Esophagus (tissue), 2 donors: ENCODE results near the gene UBE2L3. TPM values are rescaled to one million over a fixed set of nuclear protein-coding genes. Genes with fewer than 3 reads are reported as not detected.
"Not testable (repeated sequence)": the region's sequence is repeated elsewhere in the genome, so short reads cannot be mapped to it uniquely, and the experiment has no call there.

Source experiments
- H3K27ac ChIP-seq, 2 donors: one replicate each; pipeline ENCODE4 v1.5.1; 2013; ENCODE audit warnings: low read depth in 2 of 2, mild to moderate bottlenecking in 2 of 2, inconsistent platforms in 1 of 2, low read length in 1 of 2, moderate library complexity in 1 of 2
- H3K27me3 ChIP-seq, 2 donors: one replicate each; pipeline ENCODE4 v1.6.1; 2013; ENCODE audit warnings: low read length in 2 of 2, control low read depth in 1 of 2, mild to moderate bottlenecking in 1 of 2; ENCODE audit not compliant: insufficient read depth in 2 of 2, control insufficient read depth in 1 of 2
- H3K36me3 ChIP-seq, 2 donors: one replicate each; pipeline ENCODE4 v1.6.1; 2013; ENCODE audit warnings: low read length in 1 of 2; ENCODE audit not compliant: control insufficient read depth in 2 of 2, insufficient read depth in 2 of 2
- H3K4me1 ChIP-seq, 2 donors: one replicate each; pipeline ENCODE4 v1.6.1; 2013; ENCODE audit warnings: low read length in 1 of 2; ENCODE audit not compliant: control insufficient read depth in 2 of 2, insufficient read depth in 2 of 2
- H3K4me3 ChIP-seq, 2 donors: one replicate each; pipeline ENCODE4 v1.5.1; 2013; ENCODE audit warnings: low read length in 2 of 2, mild to moderate bottlenecking in 2 of 2, low read depth in 1 of 2, moderate library complexity in 1 of 2
- H3K9me3 ChIP-seq, 2 donors: one replicate each; pipeline ENCODE4 v1.6.1; 2013; ENCODE audit warnings: mild to moderate bottlenecking in 2 of 2, low read depth in 1 of 2, low read length in 1 of 2, moderate library complexity in 1 of 2; ENCODE audit not compliant: control insufficient read depth in 2 of 2, insufficient read depth in 1 of 2
- WGBS, 2 donors: extraction: QIAGEN DNeasy Blood & Tissue Kit; methylation state at CpG; one replicate each; pipeline ENCODE4 v1.1.7; 2013; 5-methylcytosine and 5-hydroxymethylcytosine counted together
- polyA plus RNA-seq, 2 donors: library from polyadenylated mRNA; stranded (reverse); fragments of 200-250 nt; gene quantifications; one replicate each; pipeline ENCODE4 v1.2.3, GENCODE V29; 2013
- donor health status: healthy with polysubstance abuse.
- donor health status: Bipolar disorder and iron deficiency.

Gene UBE2L3
- polyA plus RNA-seq, 2 donors = 48.4 to 49.1 TPM

DNA sequence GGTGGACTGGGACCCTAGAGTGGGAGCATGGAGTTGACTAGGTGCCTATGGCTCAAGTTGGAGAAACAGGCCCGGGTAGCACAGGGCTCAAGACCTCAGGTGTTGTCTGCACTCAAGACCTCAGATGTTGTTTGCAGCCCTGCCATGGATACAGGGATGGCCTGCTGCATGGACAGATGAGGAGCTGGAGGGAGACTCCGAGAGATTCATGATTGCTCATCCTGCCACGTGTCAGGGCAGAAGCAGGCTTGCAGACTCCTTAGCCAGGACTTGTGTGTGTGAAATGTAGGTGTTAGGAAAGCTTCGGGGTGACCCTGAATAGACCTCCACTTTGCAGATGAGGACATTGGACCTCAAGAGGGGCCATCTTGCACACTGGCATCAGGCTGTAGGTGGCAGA, 66.0 kb downstream of the UBE2L3 start:
- Histone ChIP-seq H3K27me3 (no peaks in the 10 kb centered on the region), H3K27ac (no peak overlapping the region), H3K4me1 (peaks cover 4 to 7% of the 10 kb centered on the region in 2 donors), H3K36me3 (peaks cover 0 to under 1% of the 10 kb centered on the region in 2 donors), H3K9me3 (no peaks in the 10 kb centered on the region), H3K4me3 (no peak overlapping the region)
- 70 to 84% methylated on average over 4 of the region's 4 CpGs for WGBS, 2 donors

DNA sequence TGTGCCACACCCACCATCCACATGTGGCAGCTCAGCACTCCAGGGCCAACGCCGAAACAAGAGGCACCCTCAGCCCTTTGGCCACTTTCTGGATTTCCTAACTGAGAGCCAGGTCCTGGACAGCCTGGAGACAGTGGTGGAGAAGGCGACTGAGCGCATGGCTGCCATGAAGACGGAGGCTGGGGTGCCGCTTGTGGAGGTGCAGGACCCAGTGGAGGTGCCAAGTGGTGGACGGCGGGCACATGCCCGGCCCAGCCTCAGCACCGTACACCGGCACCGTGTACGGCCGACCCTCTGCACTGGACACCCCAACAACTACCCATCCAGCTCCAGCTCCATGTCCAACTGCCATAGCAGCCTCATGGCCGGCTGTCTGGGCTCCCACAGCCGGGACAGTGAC, 66.6 kb downstream of the UBE2L3 start:
- Histone ChIP-seq H3K27ac (no peak overlapping the region), H3K4me1 (peaks cover under 1 to 1% of the 10 kb centered on the region in 2 donors), H3K36me3 (no peaks in the 10 kb centered on the region), H3K9me3 (no peaks in the 10 kb centered on the region), H3K27me3 (no peaks in the 10 kb centered on the region), H3K4me3 (no peak overlapping the region)
- WGBS, 2 donors = 95 to 96% methylated on average over 16 of the region's 16 CpGs

DNA sequence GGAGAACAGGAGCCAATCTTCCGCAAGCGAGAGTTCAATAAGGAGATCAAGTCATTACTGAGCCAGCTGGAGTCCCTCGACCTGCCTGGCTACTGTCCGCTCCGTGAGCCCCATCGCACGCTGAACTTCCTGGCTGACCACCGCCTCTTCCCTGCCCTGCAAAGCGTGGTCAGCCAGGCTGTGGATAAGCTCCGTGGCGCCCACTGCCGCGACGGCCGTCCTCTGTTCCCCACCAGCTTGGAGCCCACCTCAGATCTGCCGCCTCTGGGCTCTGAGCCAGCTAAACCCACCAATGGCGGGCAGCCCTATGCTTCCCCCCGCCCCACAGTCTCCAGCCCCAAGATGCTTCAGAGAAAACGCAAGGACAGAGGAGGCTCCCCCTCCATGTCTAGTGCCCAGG, 67.3 kb downstream of the UBE2L3 start:
- no peaks in the 10 kb centered on the region for H3K4me1 ChIP-seq
- 85 to 86% methylated on average over 19 of the region's 19 CpGs for WGBS, 2 donors
- no peaks in the 10 kb centered on the region for H3K9me3 ChIP-seq

DNA sequence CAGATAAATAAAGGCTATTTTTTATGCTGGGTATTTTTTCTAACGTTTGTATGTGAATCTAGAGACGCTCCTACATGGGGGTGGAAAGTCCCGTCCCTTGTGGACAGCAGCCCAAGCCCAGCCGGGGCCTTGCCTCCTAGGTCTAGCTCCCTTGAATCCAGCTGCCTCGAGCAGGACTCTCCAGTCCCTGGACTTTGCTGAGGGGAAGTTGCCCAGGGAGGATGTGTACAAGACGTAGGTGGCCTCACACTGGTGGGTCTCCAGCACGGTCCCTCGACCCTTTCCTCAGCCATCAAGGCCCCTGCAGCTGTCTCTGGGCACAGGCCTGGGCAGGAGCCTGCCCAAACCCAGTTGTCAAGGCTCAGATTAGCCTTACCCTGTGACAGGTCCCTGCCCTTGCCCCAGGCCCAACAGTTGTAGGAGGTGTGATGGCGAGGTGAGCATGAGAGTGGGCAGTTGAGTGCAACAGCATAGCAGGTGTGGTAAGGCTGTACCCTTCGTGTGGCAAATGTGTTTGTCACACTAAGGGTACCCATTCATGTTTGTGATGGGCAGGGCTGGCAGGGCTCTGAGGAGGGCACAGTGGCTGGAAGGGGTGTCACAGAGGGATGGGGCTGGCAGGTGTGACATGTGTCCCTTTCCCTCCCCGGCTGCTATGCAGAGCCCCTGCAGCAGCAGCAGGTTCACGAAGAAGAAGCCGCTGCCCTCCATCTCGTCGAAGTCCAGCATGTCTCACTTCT, 68.4 kb downstream of the UBE2L3 start:
- H3K36me3 ChIP-seq = no peaks in the 10 kb centered on the region
- H3K27ac ChIP-seq = no peak overlapping the region
- no peaks in the 10 kb centered on the region for H3K9me3 ChIP-seq
- 80 to 82% methylated on average over 15 of the region's 15 CpGs for WGBS, 2 donors
- H3K4me3 ChIP-seq = no peak overlapping the region
- no peaks in the 10 kb centered on the region for H3K27me3 ChIP-seq
- H3K4me1 ChIP-seq = no peaks in the 10 kb centered on the region

More for the DNA sequence above, 67.3 kb downstream of the UBE2L3 start:
- H3K36me3 ChIP-seq = no peaks in the 10 kb centered on the region
- H3K27ac ChIP-seq = no peak overlapping the region
- no peak overlapping the region for H3K4me3 ChIP-seq
- no peaks in the 10 kb centered on the region for H3K27me3 ChIP-seq

DNA sequence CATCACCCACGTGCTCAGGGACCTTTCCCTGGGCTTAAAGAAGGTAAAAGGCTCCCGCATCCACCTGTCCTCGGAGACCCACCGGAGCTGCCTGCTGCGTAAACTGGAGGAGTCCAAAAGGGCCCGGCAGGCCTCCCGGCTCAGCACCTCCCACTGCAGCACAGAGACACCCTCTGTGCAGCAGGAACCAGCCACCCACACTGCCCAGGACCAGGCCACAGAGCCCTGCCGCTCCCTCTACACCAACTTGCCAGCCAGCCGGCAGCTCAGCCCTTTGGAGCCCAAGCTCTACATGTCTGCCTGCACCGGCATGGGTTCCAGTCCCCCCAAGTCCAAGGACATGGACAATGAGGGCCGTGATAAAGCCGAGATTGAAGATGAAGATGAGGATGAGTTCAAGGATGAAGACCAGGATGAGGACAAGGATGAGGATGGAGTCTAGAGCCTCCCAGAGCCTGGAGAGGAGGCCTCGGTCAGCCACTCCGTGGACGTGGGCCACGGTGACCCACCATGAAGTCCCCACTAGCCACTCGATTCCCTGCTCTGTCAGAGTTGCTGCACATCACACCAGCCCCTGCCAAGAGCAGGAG, 69.2 kb downstream of the UBE2L3 start:
- no peak overlapping the region for H3K4me3 ChIP-seq
- H3K27ac ChIP-seq = no peak overlapping the region
- no peaks in the 10 kb centered on the region for H3K9me3 ChIP-seq
- H3K27me3 ChIP-seq = no peaks in the 10 kb centered on the region
- 91 to 94% methylated on average over 17 of the region's 17 CpGs for WGBS, 2 donors
- H3K4me1 ChIP-seq = peaks cover 0 to 2% of the 10 kb centered on the region in 2 donors
- no peaks in the 10 kb centered on the region for H3K36me3 ChIP-seq

DNA sequence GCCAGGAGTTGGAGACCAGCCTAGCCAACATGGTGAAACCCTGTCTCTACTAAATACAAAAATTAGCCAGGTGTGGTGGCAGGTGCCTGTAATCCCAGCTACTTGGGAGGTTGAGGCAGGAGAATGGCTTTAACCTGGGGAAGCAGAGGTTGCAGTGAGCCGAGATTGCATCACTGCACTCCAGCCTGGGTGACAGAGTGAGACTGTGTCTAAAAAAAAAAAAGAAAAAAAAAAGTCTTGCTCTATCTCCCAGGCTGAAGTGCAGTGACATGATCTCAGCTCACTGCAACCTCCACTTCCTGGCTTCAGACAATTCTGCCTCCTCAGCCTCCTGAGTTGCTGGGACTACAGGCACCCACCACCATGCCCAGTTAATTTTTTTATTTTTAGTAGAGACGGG, 69.9 kb downstream of the UBE2L3 start:
- not testable (repeated sequence) for H3K27me3 ChIP-seq, H3K27ac ChIP-seq, H3K36me3 ChIP-seq, H3K4me1 ChIP-seq, H3K4me3 ChIP-seq, H3K9me3 ChIP-seq
- WGBS, 2 donors = 90 to 100% methylated on average over 2 of the region's 2 CpGs

DNA sequence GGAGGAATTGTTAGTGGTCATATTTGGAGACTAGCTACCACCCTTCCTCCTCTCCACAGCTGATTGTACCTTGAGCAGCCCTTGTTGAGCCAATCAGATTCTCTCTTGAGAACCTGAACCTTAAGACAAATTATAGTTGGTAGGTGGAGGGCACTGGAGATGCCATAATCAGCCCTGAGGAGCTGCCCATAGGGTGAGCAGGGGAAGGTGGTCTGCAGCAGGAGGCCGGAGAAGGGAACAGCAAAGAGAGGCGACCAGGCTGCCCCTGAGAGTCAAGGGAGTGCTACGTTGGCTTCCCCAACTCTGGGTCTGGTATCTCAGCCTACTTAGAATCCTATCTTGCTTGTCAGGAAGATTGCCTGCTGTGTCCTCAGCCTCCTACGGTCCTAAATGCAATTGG, 71.8 kb downstream of the UBE2L3 start:
- Histone ChIP-seq H3K9me3 (no peaks in the 10 kb centered on the region), H3K4me3 (no peak overlapping the region)
- WGBS, 2 donors = 77 to 86% methylated on average over 4 of the region's 4 CpGs

DNA sequence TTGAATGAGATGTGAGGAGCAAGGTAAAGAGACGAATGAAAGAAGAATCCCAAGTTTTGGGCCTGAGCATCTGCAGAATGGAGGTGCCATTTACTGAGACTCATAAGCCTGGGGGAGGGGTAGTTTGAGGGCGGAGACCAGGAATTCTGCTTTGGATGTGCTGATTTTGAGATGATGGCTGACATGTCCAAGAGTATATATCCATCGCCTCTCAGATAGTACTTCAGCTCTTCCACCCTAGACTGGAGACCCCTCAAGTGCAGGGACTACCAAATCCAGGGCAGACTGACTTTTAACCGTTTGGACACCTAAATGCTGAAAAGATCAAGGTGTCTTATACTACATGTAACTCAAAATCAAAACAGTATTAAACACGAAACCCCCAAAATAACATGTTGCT, 73.3 kb downstream of the UBE2L3 start:
- peaks cover 2 to 6% of the 10 kb centered on the region in 2 donors for H3K4me1 ChIP-seq
- H3K27ac ChIP-seq = no peak overlapping the region
- H3K27me3 ChIP-seq = no peaks in the 10 kb centered on the region
- no peaks in the 10 kb centered on the region for H3K9me3 ChIP-seq
- peaks cover 0 to 8% of the 10 kb centered on the region in 2 donors for H3K36me3 ChIP-seq
- WGBS, 2 donors = 82 to 86% methylated on average over 5 of the region's 5 CpGs
- no peak overlapping the region for H3K4me3 ChIP-seq

More for the DNA sequence above, 71.8 kb downstream of the UBE2L3 start:
- Histone ChIP-seq H3K27ac (no peak overlapping the region), H3K27me3 (no peaks in the 10 kb centered on the region), H3K36me3 (peaks cover 0 to 4% of the 10 kb centered on the region in 2 donors), H3K4me1 (peaks cover 2 to 6% of the 10 kb centered on the region in 2 donors)

DNA sequence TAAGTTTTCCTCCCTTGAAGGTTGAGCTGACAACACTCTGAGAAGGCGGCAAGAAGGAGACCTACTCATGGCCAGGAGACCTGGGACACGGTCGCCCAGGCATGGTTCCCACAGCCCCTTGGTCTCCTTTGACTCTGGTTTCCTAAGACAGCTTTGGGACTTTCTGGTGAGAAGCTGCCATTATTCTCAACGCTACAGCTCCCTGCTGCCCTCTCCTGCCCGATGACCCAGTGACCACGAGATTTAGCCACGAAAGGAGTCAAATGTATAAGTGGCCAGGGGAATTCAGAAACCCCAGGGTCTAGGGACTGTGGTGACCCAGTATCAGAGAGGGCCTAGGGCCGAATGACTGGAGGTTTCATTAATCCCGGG, 73.9 kb downstream of the UBE2L3 start:
- no peaks in the 10 kb centered on the region for H3K9me3 ChIP-seq
- H3K27ac ChIP-seq = peak overlapping the region in 1 of 2 donors; percentile 23
- H3K36me3 ChIP-seq = peaks cover 0 to 13% of the 10 kb centered on the region in 2 donors
- peaks cover 2 to 6% of the 10 kb centered on the region in 2 donors for H3K4me1 ChIP-seq
- WGBS, 2 donors = 8 to 12% methylated on average over 9 of the region's 9 CpGs
- H3K4me3 ChIP-seq = peak overlapping the region; percentile 36 to 45
- no peaks in the 10 kb centered on the region for H3K27me3 ChIP-seq
